ENCODE measurements around the gene CERK.

DNA sequence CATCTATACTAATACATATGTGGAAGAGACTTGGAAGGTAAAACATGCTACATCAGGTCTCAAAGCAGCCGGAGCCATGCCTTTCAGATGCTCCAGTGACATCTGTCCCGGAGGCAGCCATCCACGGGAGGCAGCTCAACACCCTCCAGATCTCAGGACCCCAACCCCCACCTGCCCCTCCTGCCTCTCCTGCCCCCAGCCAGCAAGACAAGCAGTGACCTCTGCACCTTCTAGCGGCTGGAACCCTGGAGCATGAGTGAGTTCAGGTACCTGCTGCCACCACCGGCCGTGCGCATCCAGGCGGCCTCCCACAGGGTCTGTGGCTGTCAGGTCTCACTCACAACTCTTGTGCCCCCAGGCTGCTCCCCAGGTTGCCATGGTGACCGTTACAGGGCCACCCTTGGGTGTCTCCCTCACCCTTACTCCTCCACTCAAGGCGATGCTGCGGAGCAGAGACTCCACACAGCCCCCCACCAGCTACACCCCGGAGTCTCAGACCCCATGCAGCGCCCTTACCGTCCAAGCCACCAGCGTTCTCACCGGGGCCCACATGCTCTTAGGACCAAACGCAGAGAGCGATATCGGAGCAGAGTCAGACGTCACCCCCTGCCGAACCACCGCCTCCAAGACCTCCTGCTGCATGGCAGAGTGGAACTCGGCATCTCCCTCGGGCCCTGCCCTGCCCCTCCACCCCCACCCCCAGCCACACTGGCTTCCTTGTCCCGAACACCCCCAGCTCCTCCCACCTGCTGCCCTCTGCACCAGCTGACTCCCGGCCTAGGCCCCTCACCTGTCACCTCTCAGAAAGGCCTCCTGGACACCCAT, 34.7 kb downstream of the CERK start:
- TF ChIP-seq, protein P1, sequence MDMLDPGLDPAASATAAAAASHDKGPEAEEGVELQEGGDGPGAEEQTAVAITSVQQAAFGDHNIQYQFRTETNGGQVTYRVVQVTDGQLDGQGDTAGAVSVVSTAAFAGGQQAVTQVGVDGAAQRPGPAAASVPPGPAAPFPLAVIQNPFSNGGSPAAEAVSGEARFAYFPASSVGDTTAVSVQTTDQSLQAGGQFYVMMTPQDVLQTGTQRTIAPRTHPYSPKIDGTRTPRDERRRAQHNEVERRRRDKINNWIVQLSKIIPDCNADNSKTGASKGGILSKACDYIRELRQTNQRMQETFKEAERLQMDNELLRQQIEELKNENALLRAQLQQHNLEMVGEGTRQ (IDR thresholded peaks at IDR 0.05; ENCODE audit: borderline replicate concordance, low read depth, low read length) = no peak
- no peak for TF ChIP-seq FOXM1 (IDR thresholded peaks at IDR 0.05; ENCODE audit: low read depth)
- TF ChIP-seq, protein P2, sequence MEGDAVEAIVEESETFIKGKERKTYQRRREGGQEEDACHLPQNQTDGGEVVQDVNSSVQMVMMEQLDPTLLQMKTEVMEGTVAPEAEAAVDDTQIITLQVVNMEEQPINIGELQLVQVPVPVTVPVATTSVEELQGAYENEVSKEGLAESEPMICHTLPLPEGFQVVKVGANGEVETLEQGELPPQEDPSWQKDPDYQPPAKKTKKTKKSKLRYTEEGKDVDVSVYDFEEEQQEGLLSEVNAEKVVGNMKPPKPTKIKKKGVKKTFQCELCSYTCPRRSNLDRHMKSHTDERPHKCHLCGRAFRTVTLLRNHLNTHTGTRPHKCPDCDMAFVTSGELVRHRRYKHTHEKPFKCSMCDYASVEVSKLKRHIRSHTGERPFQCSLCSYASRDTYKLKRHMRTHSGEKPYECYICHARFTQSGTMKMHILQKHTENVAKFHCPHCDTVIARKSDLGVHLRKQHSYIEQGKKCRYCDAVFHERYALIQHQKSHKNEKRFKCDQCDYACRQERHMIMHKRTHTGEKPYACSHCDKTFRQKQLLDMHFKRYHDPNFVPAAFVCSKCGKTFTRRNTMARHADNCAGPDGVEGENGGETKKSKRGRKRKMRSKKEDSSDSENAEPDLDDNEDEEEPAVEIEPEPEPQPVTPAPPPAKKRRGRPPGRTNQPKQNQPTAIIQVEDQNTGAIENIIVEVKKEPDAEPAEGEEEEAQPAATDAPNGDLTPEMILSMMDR (IDR thresholded peaks at IDR 0.05) = no peak
- no peak for TF ChIP-seq RCOR1 (IDR thresholded peaks at IDR 0.05; ENCODE audit: low read length)
- TF ChIP-seq NFIC (IDR thresholded peaks at IDR 0.05; ENCODE audit: borderline replicate concordance) = no peak
